BE2C (cell line): Measurements from ENCODE around the gene TBCK.

Experiments
- DNase-seq: peaks from one replicate; pipeline ENCODE4 v3.0.0-alpha.2; 2020
- H3K27me3 ChIP-seq: fragments of 250-450 bp; sonication (Bioruptor Pico); 2 replicates; pipeline ENCODE4 v1.5.1; 2020; ENCODE audit warnings: mild to moderate bottlenecking
- H3K36me3 ChIP-seq: fragments of 250-450 bp; sonication (Bioruptor Pico); 2 replicates; pipeline ENCODE4 v1.5.1; 2020; ENCODE audit warnings: mild to moderate bottlenecking
- H3K4me1 ChIP-seq: fragments of 250-450 bp; sonication (Bioruptor Pico); 2 replicates; pipeline ENCODE4 v1.5.1; 2020
- H3K4me3 ChIP-seq: 2 replicates; pipeline ENCODE4 v1.5.1; 2011; ENCODE audit warnings: low read depth, low read length
- H3K9me3 ChIP-seq: fragments of 250-450 bp; sonication (Bioruptor Pico); 2 replicates; pipeline ENCODE4 v1.5.1; 2020
- CTCF ChIP-seq: IDR thresholded peaks from 2 replicates; pipeline ENCODE4 v1.5.1; 2012; ENCODE audit warnings: mild to moderate bottlenecking, low read depth, low read length

The TBCK gene

GRCh38 chr4:106186201-106186600 lies 129.8 kb downstream of the TBCK start:
- no peaks in the 10 kb centered on the region for H3K9me3 ChIP-seq
- no peak overlapping the region for H3K4me3 ChIP-seq
- H3K27me3 ChIP-seq: no peaks in the 10 kb centered on the region
- no peaks in the 10 kb centered on the region for H3K36me3 ChIP-seq
- DNase-seq: no peak
- no peak for TF ChIP-seq CTCF
- H3K4me1 ChIP-seq: no peaks in the 10 kb centered on the region

GRCh38 chr4:106183551-106183950 lies 132.5 kb downstream of the TBCK start:
- Histone ChIP-seq H3K4me3 (no peak overlapping the region), H3K36me3 (no peaks in the 10 kb centered on the region), H3K27me3 (no peaks in the 10 kb centered on the region), H3K4me1 (no peaks in the 10 kb centered on the region), H3K9me3 (no peaks in the 10 kb centered on the region)
- no peak for TF ChIP-seq CTCF
- no peak for DNase-seq

GRCh38 chr4:106172861-106173260 lies 143.1 kb downstream of the TBCK start:
- no peak for DNase-seq
- H3K27me3 ChIP-seq: no peaks in the 10 kb centered on the region
- H3K4me1 ChIP-seq: no peaks in the 10 kb centered on the region
- H3K9me3 ChIP-seq: no peaks in the 10 kb centered on the region
- H3K36me3 ChIP-seq: no peaks in the 10 kb centered on the region; the same call in 1 of the 2 replicates
- H3K4me3 ChIP-seq: no peak overlapping the region
- no peak for TF ChIP-seq CTCF

- Histone ChIP-seq H3K4me1 (no peaks in the 10 kb centered on the region), H3K27me3 (no peaks in the 10 kb centered on the region), H3K9me3 (no peaks in the 10 kb centered on the region), H3K4me3 (no peak overlapping the region), H3K36me3 (no peaks in the 10 kb centered on the region; the same call in 1 of the 2 replicates)
- no peak for DNase-seq
- TF ChIP-seq CTCF: no peak
Observed at GRCh38 chr4:106165351-106166010, 150.5 kb downstream of the TBCK start.

- Histone ChIP-seq H3K9me3 (no peaks in the 10 kb centered on the region), H3K27me3 (no peaks in the 10 kb centered on the region), H3K4me1 (no peaks in the 10 kb centered on the region), H3K4me3 (no peak overlapping the region), H3K36me3 (no peaks in the 10 kb centered on the region)
- no peak for DNase-seq
- no peak for TF ChIP-seq CTCF
Observed at GRCh38 chr4:106162278-106162677, 153.7 kb downstream of the TBCK start.

GRCh38 chr4:106160560-106160959 lies 155.4 kb downstream of the TBCK start:
- no peaks in the 10 kb centered on the region for H3K9me3 ChIP-seq
- no peaks in the 10 kb centered on the region for H3K36me3 ChIP-seq
- no peak for TF ChIP-seq CTCF
- H3K27me3 ChIP-seq: no peaks in the 10 kb centered on the region
- no peak overlapping the region for H3K4me3 ChIP-seq
- DNase-seq: no peak
- H3K4me1 ChIP-seq: no peaks in the 10 kb centered on the region
